Coronary artery (tissue), 2 donors: Measurements from ENCODE around the gene CHD1L.

ENCODE experiments used
- DNase-seq: peaks from one replicate; pipeline ENCODE4 v3.0.0-alpha.2; 2017; ENCODE audit warnings: low spot score
- H3K27ac ChIP-seq, 2 donors: fragments of 200-600 bp; sonication (generic); one replicate each; pipeline ENCODE4 v1.5.1; 2016 to 2019
- H3K4me3 ChIP-seq: fragments of 200-600 bp; sonication (generic); 2 replicates; pipeline ENCODE4 v1.5.1; 2016; ENCODE audit warnings: mild to moderate bottlenecking, moderate library complexity
- CTCF ChIP-seq: fragments of 200-600 bp; sonication (generic); IDR thresholded peaks from one replicate; pipeline ENCODE4 v1.5.1; 2019; ENCODE audit warnings: antibody characterized with exemption

Gene CHD1L

GRCh38 chr1:147214842-147215539 is 27.5 kb upstream of the CHD1L start:
- no peak for DNase-seq
- Histone ChIP-seq H3K4me3 (no peak overlapping the region), H3K27ac (no peak overlapping the region)
- TF ChIP-seq CTCF = no peak

- H3K27ac ChIP-seq = no peak overlapping the region
- no peak overlapping the region for H3K4me3 ChIP-seq
- TF ChIP-seq CTCF = no peak
- no peak for DNase-seq
Observed at GRCh38 chr1:147215540-147215916, 27.0 kb upstream of the CHD1L start.

- H3K4me3 ChIP-seq = no peak overlapping the region
- no peak for TF ChIP-seq CTCF
- DNase-seq = no peak
- H3K27ac ChIP-seq = no peak overlapping the region
Observed at GRCh38 chr1:147216124-147216523, 26.4 kb upstream of the CHD1L start.

GRCh38 chr1:147217141-147217540 is 25.3 kb upstream of the CHD1L start:
- DNase-seq = no peak
- TF ChIP-seq CTCF = no peak
- H3K4me3 ChIP-seq = no peak overlapping the region
- no peak overlapping the region for H3K27ac ChIP-seq

- TF ChIP-seq CTCF = no peak
- DNase-seq = no peak
- Histone ChIP-seq H3K27ac (no peak overlapping the region), H3K4me3 (no peak overlapping the region)
Observed at GRCh38 chr1:147218606-147219005, 23.9 kb upstream of the CHD1L start.

- DNase-seq = no peak
- no peak overlapping the region for H3K4me3 ChIP-seq
Observed at GRCh38 chr1:147223740-147224615, 18.5 kb upstream of the CHD1L start.

More at GRCh38 chr1:147223740-147224615, 18.5 kb upstream of the CHD1L start:
- H3K27ac ChIP-seq = peak overlapping the region in 1 of 2 donors; percentile 20
- no peak for TF ChIP-seq CTCF
